ENCODE results near the gene IZUMO1R. TPM values are rescaled to one million over a fixed set of nuclear protein-coding genes. Genes with fewer than 3 reads are reported as not detected.
"Not testable (repeated sequence)": the region's sequence is repeated elsewhere in the genome, so short reads cannot be mapped to it uniquely, and the experiment has no call there.

Gene IZUMO1R
- total RNA-seq, result not detected in 2 replicates
- polyA plus RNA-seq (2012), result not detected

- DNase-seq (ENCODE audit: low read depth), result no peak
Observed at GRCh38 chr11:94303966-94304958, at the start of gene IZUMO1R. Gene IZUMO1R, plus strand, starts transcription at chr11:94304580. Its CDS starts 1,057 bp downstream, at chr11:94305637.

GRCh38 chr11:94271885-94272372 is 32.5 kb upstream of the IZUMO1R start:
- no peak for DNase-seq (ENCODE audit: low read depth)

GRCh38 chr11:94272738-94273313 is 31.6 kb upstream of the IZUMO1R start:
- DNase-seq (ENCODE audit: low read depth), result peak; percentile 27

GRCh38 chr11:94275961-94276360 is 28.4 kb upstream of the IZUMO1R start:
- DNase-seq (ENCODE audit: low read depth), result no peak

GRCh38 chr11:94276943-94277342 is 27.4 kb upstream of the IZUMO1R start:
- DNase-seq (ENCODE audit: low read depth), result no peak

- not testable (repeated sequence) for DNase-seq (ENCODE audit: low read depth)
Observed at GRCh38 chr11:94278207-94278606, 26.2 kb upstream of the IZUMO1R start.

- no peak for DNase-seq (ENCODE audit: low read depth)
Observed at GRCh38 chr11:94279996-94280395, 24.4 kb upstream of the IZUMO1R start.

- no peak for DNase-seq (ENCODE audit: low read depth)
Observed at GRCh38 chr11:94281324-94281723, 23.1 kb upstream of the IZUMO1R start.

GRCh38 chr11:94283678-94284077 is 20.7 kb upstream of the IZUMO1R start:
- no peak for DNase-seq (ENCODE audit: low read depth)

- DNase-seq (ENCODE audit: low read depth), result no peak
Observed at GRCh38 chr11:94295534-94295933, 8.8 kb upstream of the IZUMO1R start.

- DNase-seq (ENCODE audit: low read depth), result no peak
Observed at GRCh38 chr11:94297985-94298576, 6.3 kb upstream of the IZUMO1R start.

GRCh38 chr11:94302776-94303175 is 1.6 kb upstream of the IZUMO1R start:
- DNase-seq (ENCODE audit: low read depth), result no peak

GRCh38 chr11:94305146-94305545 is 766 bp downstream of the IZUMO1R start:
- no peak for DNase-seq (ENCODE audit: low read depth)

GRCh38 chr11:94307101-94307791 is 2.9 kb downstream of the IZUMO1R start:
- DNase-seq (ENCODE audit: low read depth), result no peak

GRCh38 chr11:94308024-94308423 is 3.6 kb downstream of the IZUMO1R start:
- no peak for DNase-seq (ENCODE audit: low read depth)

- DNase-seq (ENCODE audit: low read depth), result no peak
Observed at GRCh38 chr11:94309757-94310156, 5.4 kb downstream of the IZUMO1R start.

- no peak for DNase-seq (ENCODE audit: low read depth)
Observed at GRCh38 chr11:94310191-94310875, 6.0 kb downstream of the IZUMO1R start.

GRCh38 chr11:94312339-94312738 is 8.0 kb downstream of the IZUMO1R start:
- DNase-seq (ENCODE audit: low read depth), result peak; percentile 20

GRCh38 chr11:94314064-94314463 is 9.7 kb downstream of the IZUMO1R start:
- no peak for DNase-seq (ENCODE audit: low read depth)

GRCh38 chr11:94315664-94316063 is 11.3 kb downstream of the IZUMO1R start:
- peak; percentile 64 for DNase-seq (ENCODE audit: low read depth)

- no peak for DNase-seq (ENCODE audit: low read depth)
Observed at GRCh38 chr11:94322501-94322900, 18.1 kb downstream of the IZUMO1R start.

Measured in myocyte (in vitro differentiated cells).